Heart left ventricle (tissue), 13 donors: ENCODE data around the gene MAK.

Experiments
- POLR2A ChIP-seq, 2 donors: fragments of 450-650 bp; IDR thresholded peaks; one replicate each; pipeline ENCODE4 v1.6.1; 2017; ENCODE audit warnings: antibody characterized with exemption in 2 of 2, mild to moderate bottlenecking in 2 of 2, moderate library complexity in 2 of 2
- TF ChIP-seq, protein P1 (sequence below), 12 donors: fragments of 200-600 bp; sonication (generic) in 4 of 12; IDR thresholded peaks; one replicate each; pipeline versions ENCODE4 v1.5.0 to v1.8.0; 2018 to 2022; ENCODE audit warnings: antibody characterized with exemption in 12 of 12, mild to moderate bottlenecking in 5 of 12
- donor health status: ischemic (EF 13 %, LVEDD 7.1; RV severe dilation, severe dysfunction).
- donor health status: DM: no; HTN: yes; CAD: no.
- donor health status: DM: no; HTN: no; CAD: no.
- donor health status: ischemic (EF 25% LVEDD 6.9; RV normal size, moderate dysfunction).
- donor health status: ischemic (EF 25% LVEDD 5.7; RV mildly dilated, moderate dysfunction).
- donor health status: ischemic (EF 35%, LVEDD 5.7; RV mildly dilated, moderate dysfunction).
- donor health status: nonischemic (EF 11% LVEDD 7.7; RV severe dilation, severe dysfunction).
- donor health status: DM: yes; HTN: yes; CAD: no.
- donor health status: PGD.
- donor health status: ischemic (EF 29% LVEDD 5.4; RV normal size, mild dysfunction).
- donor health status: nonischemic (EF 23%, LVEDD 6.1; RV moderate dilation, normal function).

DNA sequence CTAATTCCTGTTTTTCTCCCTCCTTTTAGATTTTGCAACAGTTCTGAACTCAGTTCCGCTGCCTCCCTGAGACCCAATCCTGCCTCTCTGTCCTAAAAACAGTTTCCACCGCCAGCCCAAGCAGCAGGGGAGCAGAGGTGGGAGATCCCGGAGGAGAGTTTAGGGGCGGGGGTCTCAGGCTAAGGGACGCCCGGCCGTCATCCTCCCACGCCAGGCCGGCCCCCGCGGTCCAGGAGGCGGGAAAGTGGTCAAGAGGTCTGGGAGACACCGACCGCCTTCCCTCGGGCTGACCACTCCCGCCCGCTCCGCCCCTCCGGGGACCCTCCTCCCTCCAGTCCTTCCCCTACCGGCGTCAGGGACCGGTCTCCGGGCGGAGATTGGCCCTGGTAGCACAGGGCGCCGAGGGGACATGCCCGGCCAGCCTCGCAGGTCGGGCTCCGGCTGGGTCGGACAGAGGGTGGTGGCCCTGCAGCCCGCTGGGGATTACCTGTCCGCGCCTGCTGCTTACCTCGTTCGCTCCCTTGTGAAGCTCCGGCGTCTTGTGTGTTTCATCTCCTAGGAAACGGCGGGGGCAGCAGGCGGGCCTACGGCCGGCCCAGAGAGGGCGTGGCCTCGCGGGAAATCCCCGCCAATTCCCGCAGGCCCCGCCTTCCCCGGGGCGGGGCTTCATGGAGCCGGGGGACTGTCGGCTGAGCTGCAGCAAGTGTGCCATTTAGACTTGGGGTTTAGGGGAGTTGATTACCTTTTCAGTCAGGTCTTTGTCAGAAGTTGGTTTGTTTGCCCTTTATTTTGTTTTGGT, at the start of gene MAK:
- TF ChIP-seq POLR2A (IDR thresholded peaks at IDR 0.05), result peak in 1 of 2 donors; percentile 15
- TF ChIP-seq, protein P1, sequence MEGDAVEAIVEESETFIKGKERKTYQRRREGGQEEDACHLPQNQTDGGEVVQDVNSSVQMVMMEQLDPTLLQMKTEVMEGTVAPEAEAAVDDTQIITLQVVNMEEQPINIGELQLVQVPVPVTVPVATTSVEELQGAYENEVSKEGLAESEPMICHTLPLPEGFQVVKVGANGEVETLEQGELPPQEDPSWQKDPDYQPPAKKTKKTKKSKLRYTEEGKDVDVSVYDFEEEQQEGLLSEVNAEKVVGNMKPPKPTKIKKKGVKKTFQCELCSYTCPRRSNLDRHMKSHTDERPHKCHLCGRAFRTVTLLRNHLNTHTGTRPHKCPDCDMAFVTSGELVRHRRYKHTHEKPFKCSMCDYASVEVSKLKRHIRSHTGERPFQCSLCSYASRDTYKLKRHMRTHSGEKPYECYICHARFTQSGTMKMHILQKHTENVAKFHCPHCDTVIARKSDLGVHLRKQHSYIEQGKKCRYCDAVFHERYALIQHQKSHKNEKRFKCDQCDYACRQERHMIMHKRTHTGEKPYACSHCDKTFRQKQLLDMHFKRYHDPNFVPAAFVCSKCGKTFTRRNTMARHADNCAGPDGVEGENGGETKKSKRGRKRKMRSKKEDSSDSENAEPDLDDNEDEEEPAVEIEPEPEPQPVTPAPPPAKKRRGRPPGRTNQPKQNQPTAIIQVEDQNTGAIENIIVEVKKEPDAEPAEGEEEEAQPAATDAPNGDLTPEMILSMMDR (IDR thresholded peaks at IDR 0.05), result no peak
